Body of pancreas (tissue), 4 donors: ENCODE measurements around the gene PAK3. TPM values are rescaled to one million over a fixed set of nuclear protein-coding genes. Genes with fewer than 3 reads are reported as not detected.

ENCODE experiments used
- ATAC-seq: fragments of 150-250 bp; one replicate; pipeline ENCODE4 v1.9.1; 2016
- DNase-seq, 4 donors: peaks; one replicate each; pipeline ENCODE4 v3.0.0-alpha.2; 2019
- H3K27ac ChIP-seq, 4 donors: fragments of 200-600 bp; sonication (generic); 1 replicate in 3 of 4; 2 replicates in 1 of 4; pipeline versions ENCODE4 v1.5.1 to v1.6.1; 2016 to 2019; ENCODE audit warnings: mild to moderate bottlenecking in 1 of 4, mixed read lengths in 1 of 4, moderate library complexity in 1 of 4
- H3K27me3 ChIP-seq, 2 donors: fragments of 200-600 bp; sonication (generic); one replicate each; pipeline ENCODE4 v1.6.0; 2016; ENCODE audit warnings: mild to moderate bottlenecking in 1 of 2
- H3K36me3 ChIP-seq, 2 donors: fragments of 200-600 bp; sonication (generic); replicated peaks in 1 of 2; 2 replicates each; pipeline ENCODE4 v1.5.1; 2016; ENCODE audit warnings: low read depth in 2 of 2; ENCODE audit not compliant: insufficient read depth in 1 of 2
- H3K4me1 ChIP-seq: fragments of 200-600 bp; sonication (generic); one replicate; pipeline ENCODE4 v1.6.0; 2016
- H3K4me3 ChIP-seq, 2 donors: fragments of 200-600 bp; sonication (generic); 1 replicate in 1 of 2; 2 replicates in 1 of 2; pipeline ENCODE4 v1.5.1; 2016 to 2019
- H3K9me3 ChIP-seq, 3 donors: fragments of 200-600 bp; sonication (generic); 1 replicate in 2 of 3; 2 replicates in 1 of 3; pipeline ENCODE4 v1.5.1; 2016
- POLR2A ChIP-seq, 3 donors: fragments of 450-650 bp; IDR thresholded peaks; one replicate each; pipeline ENCODE4 v1.6.1; 2016; ENCODE audit warnings: antibody characterized with exemption in 3 of 3, mild to moderate bottlenecking in 2 of 3
- WGBS, 2 donors: methylation state at CpG; one replicate each; pipeline ENCODE4 v1.1.5; 2017; 5-methylcytosine and 5-hydroxymethylcytosine counted together
- intact Hi-C: fragments of 100-400 bp; cut with DNase I; formaldehyde crosslinking; loops from one replicate; pipeline ENCODE4 v1.15.1; 2023
- total RNA-seq, 2 donors: library from RNA; depleted of rRNA; stranded (reverse); fragments of >200 nt; gene quantifications; one replicate each; pipeline ENCODE4 v1.1.0, GENCODE V29; 2016
- TF ChIP-seq, protein P1 (sequence below), 7 experiments: fragments of 450-650 bp in 4 of 7; fragments of 200-600 bp in 3 of 7; sonication (generic) in 3 of 7; IDR thresholded peaks; one replicate each; pipeline ENCODE4 v1.5.1; 2016 to 2019; ENCODE audit warnings: antibody characterized with exemption in 7 of 7

PAK3 gene
- total RNA-seq, 2 donors from 2014 or later, result 33.2 to 43.5 TPM

GRCh38 chrX:111181951-111182350 is 86.0 kb downstream of the PAK3 start:
- ATAC-seq (no peak), DNase-seq (no peak)
- Histone ChIP-seq H3K4me1 (no peaks in the 10 kb centered on the region), H3K36me3 (no peaks in the 10 kb centered on the region), H3K27ac (no peak overlapping the region), H3K27me3 (no peaks in the 10 kb centered on the region), H3K9me3 (no peaks in the 10 kb centered on the region), H3K4me3 (no peak overlapping the region)
- TF ChIP-seq POLR2A (IDR thresholded peaks at IDR 0.05), result no peak
- TF ChIP-seq, protein P1, sequence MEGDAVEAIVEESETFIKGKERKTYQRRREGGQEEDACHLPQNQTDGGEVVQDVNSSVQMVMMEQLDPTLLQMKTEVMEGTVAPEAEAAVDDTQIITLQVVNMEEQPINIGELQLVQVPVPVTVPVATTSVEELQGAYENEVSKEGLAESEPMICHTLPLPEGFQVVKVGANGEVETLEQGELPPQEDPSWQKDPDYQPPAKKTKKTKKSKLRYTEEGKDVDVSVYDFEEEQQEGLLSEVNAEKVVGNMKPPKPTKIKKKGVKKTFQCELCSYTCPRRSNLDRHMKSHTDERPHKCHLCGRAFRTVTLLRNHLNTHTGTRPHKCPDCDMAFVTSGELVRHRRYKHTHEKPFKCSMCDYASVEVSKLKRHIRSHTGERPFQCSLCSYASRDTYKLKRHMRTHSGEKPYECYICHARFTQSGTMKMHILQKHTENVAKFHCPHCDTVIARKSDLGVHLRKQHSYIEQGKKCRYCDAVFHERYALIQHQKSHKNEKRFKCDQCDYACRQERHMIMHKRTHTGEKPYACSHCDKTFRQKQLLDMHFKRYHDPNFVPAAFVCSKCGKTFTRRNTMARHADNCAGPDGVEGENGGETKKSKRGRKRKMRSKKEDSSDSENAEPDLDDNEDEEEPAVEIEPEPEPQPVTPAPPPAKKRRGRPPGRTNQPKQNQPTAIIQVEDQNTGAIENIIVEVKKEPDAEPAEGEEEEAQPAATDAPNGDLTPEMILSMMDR (IDR thresholded peaks at IDR 0.05), result no peak
- 75 to 80% methylated on average over 2 to 3 of the region's 3 CpGs for WGBS, 2 donors
- intact Hi-C loops, result no loop called here

DNA sequence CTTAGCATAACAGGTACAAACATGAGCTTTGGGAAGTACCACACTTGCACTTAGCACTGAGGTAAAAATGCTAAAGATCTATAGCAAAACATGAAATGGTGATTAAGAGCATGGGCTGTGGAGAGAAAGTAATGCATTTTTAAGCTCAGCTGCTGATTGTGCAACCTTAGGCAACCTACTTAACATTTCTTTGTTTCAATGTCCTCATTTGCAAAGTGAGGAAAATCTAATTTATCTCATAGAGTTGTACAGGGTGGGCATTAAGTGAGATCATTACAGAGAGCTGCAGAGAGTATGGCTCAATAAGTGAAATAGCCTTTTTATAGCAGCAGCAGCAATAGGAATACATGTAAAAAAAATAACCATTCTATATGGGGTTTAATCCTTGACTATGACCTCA is 87.0 kb downstream of the PAK3 start:
- Histone ChIP-seq H3K9me3 (no peaks in the 10 kb centered on the region), H3K27me3 (no peaks in the 10 kb centered on the region), H3K36me3 (no peaks in the 10 kb centered on the region), H3K4me3 (no peak overlapping the region), H3K27ac (no peak overlapping the region), H3K4me1 (no peaks in the 10 kb centered on the region)
- ATAC-seq (no peak), DNase-seq (no peak)
- no peak for TF ChIP-seq POLR2A (IDR thresholded peaks at IDR 0.05)
- TF ChIP-seq, protein P1 (IDR thresholded peaks at IDR 0.05), result no peak
- intact Hi-C loops, result no loop called here

DNA sequence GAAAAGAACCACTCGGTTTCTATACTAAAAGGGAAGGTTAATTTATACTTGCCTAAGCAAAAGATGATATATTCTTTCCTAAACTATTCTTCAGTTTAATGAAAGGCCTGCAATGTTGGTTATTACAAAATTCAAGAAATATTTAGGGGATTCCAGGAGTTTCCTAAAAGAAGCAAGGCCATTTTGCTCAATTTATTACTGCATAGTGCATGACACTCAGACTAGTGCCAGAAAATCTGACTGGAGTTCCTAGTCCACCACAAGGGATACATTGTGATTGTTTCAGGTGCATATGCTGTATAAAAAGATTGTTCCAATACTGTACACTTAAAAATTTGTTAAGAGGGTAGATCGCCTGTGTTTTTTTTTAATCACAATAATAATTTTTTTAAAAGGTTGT is 95.6 kb downstream of the PAK3 start:
- H3K36me3 ChIP-seq, result no peaks in the 10 kb centered on the region
- ATAC-seq, result no peak
- no peaks in the 10 kb centered on the region for H3K27me3 ChIP-seq
- no peak overlapping the region for H3K27ac ChIP-seq
- TF ChIP-seq, protein P1 (IDR thresholded peaks at IDR 0.05), result no peak
- TF ChIP-seq POLR2A (IDR thresholded peaks at IDR 0.05), result no peak
- no peaks in the 10 kb centered on the region for H3K4me1 ChIP-seq
- DNase-seq, result no peak
- intact Hi-C loops, result no loop called here
- WGBS, 2 donors, result 87 to 91% methylated on average over 2 of the region's 2 CpGs
- no peaks in the 10 kb centered on the region for H3K9me3 ChIP-seq
- H3K4me3 ChIP-seq, result no peak overlapping the region

DNA sequence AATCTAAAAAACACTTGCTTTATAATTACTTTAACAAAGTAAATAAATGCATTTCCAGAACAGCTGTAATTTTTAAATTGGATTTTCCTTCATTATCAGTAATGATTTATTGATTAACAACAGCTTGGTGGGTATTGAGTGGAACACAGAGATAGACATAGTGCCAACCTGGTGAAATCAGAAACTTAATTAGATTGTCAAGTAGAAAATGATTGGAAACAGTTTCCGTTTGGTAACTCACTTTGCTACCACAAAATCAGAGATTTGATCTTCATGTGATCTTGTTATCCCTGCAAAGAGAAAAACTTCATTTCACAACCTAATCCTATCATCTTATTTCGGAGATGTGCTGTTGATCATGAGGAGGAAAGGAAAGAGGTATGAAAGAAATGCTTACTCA is 103.5 kb downstream of the PAK3 start:
- Histone ChIP-seq H3K9me3 (no peaks in the 10 kb centered on the region), H3K4me3 (no peak overlapping the region), H3K4me1 (no peaks in the 10 kb centered on the region), H3K36me3 (no peaks in the 10 kb centered on the region), H3K27me3 (no peaks in the 10 kb centered on the region), H3K27ac (no peak overlapping the region)
- TF ChIP-seq, protein P1 (IDR thresholded peaks at IDR 0.05), result no peak
- no peak for TF ChIP-seq POLR2A (IDR thresholded peaks at IDR 0.05)
- intact Hi-C loops, result no loop called here
- DNase-seq, result no peak
- 74 to 79% methylated on average over 2 of the region's 2 CpGs for WGBS, 2 donors
- no peak for ATAC-seq

- H3K36me3 ChIP-seq, result no peaks in the 10 kb centered on the region
- no peaks in the 10 kb centered on the region for H3K4me1 ChIP-seq
- no peaks in the 10 kb centered on the region for H3K27me3 ChIP-seq
- no peak for TF ChIP-seq POLR2A (IDR thresholded peaks at IDR 0.05)
- TF ChIP-seq, protein P1 (IDR thresholded peaks at IDR 0.05), result no peak
- 92 to 100% methylated on average over 2 to 3 of the region's 3 CpGs for WGBS, 2 donors
- intact Hi-C loops, result no loop called here
- DNase-seq, result no peak
- no peak for ATAC-seq
- H3K4me3 ChIP-seq, result no peak overlapping the region
- no peak overlapping the region for H3K27ac ChIP-seq
- H3K9me3 ChIP-seq, result no peaks in the 10 kb centered on the region
Observed at GRCh38 chrX:111200327-111200726, 104.3 kb downstream of the PAK3 start.
